Aorta (tissue), 5 donors: Measurements from ENCODE around the gene LYAR. TPM values are rescaled to one million over a fixed set of nuclear protein-coding genes. Genes with fewer than 3 reads are reported as not detected.
"Not testable (repeated sequence)": the region's sequence is repeated elsewhere in the genome, so short reads cannot be mapped to it uniquely, and the experiment has no call there.

Experiments used
- ATAC-seq: fragments of 200-7000 bp; cut with Tn5 transposase; one replicate; pipeline ENCODE4 v1.9.1; 2022; ENCODE audit warnings: moderate library complexity; ENCODE audit not compliant: low FRiP score
- DNase-seq, 2 donors: peaks; one replicate each; pipeline ENCODE4 v3.0.0-alpha.2; 2020
- H3K27ac ChIP-seq, 2 donors: one replicate each; pipeline ENCODE4 v1.5.1; 2013; ENCODE audit warnings: low read length in 2 of 2, mild to moderate bottlenecking in 2 of 2, moderate library complexity in 2 of 2, control low read depth in 1 of 2, inconsistent platforms in 1 of 2, low read depth in 1 of 2
- H3K27me3 ChIP-seq, 2 donors: one replicate each; pipeline ENCODE4 v1.6.1; 2013; ENCODE audit warnings: control low read depth in 1 of 2, low read length in 1 of 2, mild to moderate bottlenecking in 1 of 2, moderate library complexity in 1 of 2; ENCODE audit not compliant: insufficient read depth in 2 of 2, control insufficient read depth in 1 of 2
- H3K36me3 ChIP-seq, 2 donors: one replicate each; pipeline ENCODE4 v1.6.1; 2013; ENCODE audit warnings: control low read depth in 1 of 2, low read length in 1 of 2, mild to moderate bottlenecking in 1 of 2; ENCODE audit not compliant: insufficient read depth in 2 of 2, control insufficient read depth in 1 of 2
- H3K4me1 ChIP-seq, 2 donors: one replicate each; pipeline ENCODE4 v1.6.1; 2013; ENCODE audit warnings: low read length in 2 of 2, control low read depth in 1 of 2, mild to moderate bottlenecking in 1 of 2, moderate library complexity in 1 of 2; ENCODE audit not compliant: insufficient read depth in 2 of 2, control insufficient read depth in 1 of 2
- H3K4me3 ChIP-seq, 2 donors: one replicate each; pipeline ENCODE4 v1.5.1; 2013; ENCODE audit warnings: low read length in 2 of 2, control low read depth in 1 of 2, mild to moderate bottlenecking in 1 of 2
- H3K9me3 ChIP-seq: one replicate; pipeline ENCODE4 v1.6.1; 2013; ENCODE audit warnings: mild to moderate bottlenecking, low read length; ENCODE audit not compliant: control insufficient read depth
- WGBS, 2 donors: extraction: QIAGEN DNeasy Blood & Tissue Kit; methylation state at CpG; one replicate each; pipeline ENCODE4 v1.1.7; 2013; 5-methylcytosine and 5-hydroxymethylcytosine counted together
- intact Hi-C, 2 donors: fragments of 100-400 bp; cut with DNase I; formaldehyde crosslinking; loops; one replicate each; pipeline versions ENCODE4 v1.14.2 to v1.15.0; 2022
- polyA plus RNA-seq, 2 donors: library from polyadenylated mRNA; stranded (reverse); fragments of 200-250 nt; gene quantifications; one replicate each; pipeline ENCODE4 v1.2.3, GENCODE V29; 2013
- total RNA-seq, 2 donors: library from RNA; stranded (reverse); fragmentation: NEBNext Ultra II Directional; extraction: Animal tissue kit (Norgen Biotek cat#: 25700); gene quantifications; one replicate each; pipeline ENCODE4 v1.2.1, GENCODE V29; 2021
- donor health status: healthy with polysubstance abuse.
- donor health status: Bipolar disorder and iron deficiency.
- donor health status: DM: no; HTN: no; CAD: no.
- donor health status: DM: no; HTN: no; CAD: no.
- donor health status: DM: yes; HTN: yes; CAD: no.

LYAR gene
- total and polyA plus RNA-seq, 4 donors, result 9.6 to 14.8 (median 12.1) TPM

DNA sequence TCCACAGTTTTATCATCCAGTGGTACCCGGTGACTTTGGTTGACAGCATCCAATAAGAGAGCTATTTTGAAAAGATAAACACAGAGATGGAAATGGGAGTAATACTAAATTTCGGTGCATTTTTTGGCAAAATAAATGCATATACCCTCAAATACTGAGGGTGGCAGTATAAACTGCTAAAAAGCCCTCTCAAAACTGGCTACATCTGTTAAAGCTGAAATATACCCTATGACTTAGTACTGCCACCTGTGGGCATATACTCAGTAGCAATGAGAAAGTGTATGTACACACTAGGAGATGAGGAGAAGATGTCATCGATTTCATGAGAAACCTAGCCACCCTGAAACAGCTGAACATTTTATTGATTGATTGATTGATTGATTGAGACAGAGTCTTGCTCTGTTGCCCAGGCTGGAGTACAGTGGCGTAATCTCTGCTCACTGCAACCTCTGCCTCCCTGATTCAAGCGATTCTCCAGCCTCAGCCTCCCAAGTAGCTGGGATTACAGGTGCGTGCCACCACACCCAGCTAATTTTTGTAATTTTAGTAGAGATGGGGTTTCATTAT lies 29.7 kb downstream of the LYAR start:
- Histone ChIP-seq H3K9me3 (no peaks in the 10 kb centered on the region), H3K4me1 (no peaks in the 10 kb centered on the region), H3K36me3 (no peaks in the 10 kb centered on the region), H3K27me3 (no peaks in the 10 kb centered on the region), H3K4me3 (no peak overlapping the region), H3K27ac (no peak overlapping the region)
- intact Hi-C loops, result no loop called here
- DNase-seq (no peak), ATAC-seq (no peak)
- WGBS, 2 donors, result 60 to 62% methylated on average over 6 of the region's 6 CpGs

GRCh38 chr4:4259484-4260100 lies 30.4 kb downstream of the LYAR start:
- H3K4me1 ChIP-seq, result no peaks in the 10 kb centered on the region
- DNase-seq, result no peak
- H3K36me3 ChIP-seq, result no peaks in the 10 kb centered on the region
- H3K27ac ChIP-seq, result no peak overlapping the region
- intact Hi-C loops, result no loop called here
- no peak for ATAC-seq
- no peaks in the 10 kb centered on the region for H3K9me3 ChIP-seq
- H3K4me3 ChIP-seq, result no peak overlapping the region
- H3K27me3 ChIP-seq, result no peaks in the 10 kb centered on the region
- WGBS, 2 donors, result 31 to 34% methylated on average over 9 of the region's 9 CpGs

- DNase-seq, ATAC-seq, H3K4me1 ChIP-seq, intact Hi-C loops, H3K9me3 ChIP-seq, H3K4me3 ChIP-seq, H3K27me3 ChIP-seq, H3K27ac ChIP-seq, H3K36me3 ChIP-seq: not testable (repeated sequence)
- WGBS, 2 donors, result 81 to 90% methylated on average over 3 of the region's 3 CpGs
Observed at GRCh38 chr4:4257705-4258104, 32.2 kb downstream of the LYAR start.

DNA sequence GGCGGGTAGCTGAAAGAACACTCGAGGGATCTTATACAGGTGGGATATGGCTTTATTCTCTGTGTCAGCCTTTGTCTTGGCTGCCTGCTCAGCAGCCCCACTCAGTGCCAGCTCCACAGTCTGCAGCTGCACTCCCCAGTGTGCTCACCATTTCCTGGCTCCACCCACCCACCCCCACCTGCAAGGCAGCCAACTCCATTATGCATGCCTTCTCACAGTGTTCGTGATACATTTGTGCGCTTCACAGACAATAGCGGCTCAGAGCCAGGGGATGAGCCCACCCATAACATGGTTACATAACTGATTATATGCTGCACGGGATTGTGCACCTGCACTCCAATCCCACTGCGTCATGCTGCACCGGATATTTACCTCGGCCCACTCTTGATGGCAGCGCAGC lies 33.2 kb downstream of the LYAR start:
- ATAC-seq (no peak), DNase-seq (no peak)
- WGBS, 2 donors, result 73% methylated on average over 10 of the region's 10 CpGs
- intact Hi-C loops, result no loop called here
- Histone ChIP-seq H3K27ac (no peak overlapping the region), H3K27me3 (no peaks in the 10 kb centered on the region), H3K9me3 (no peaks in the 10 kb centered on the region), H3K4me1 (no peaks in the 10 kb centered on the region), H3K36me3 (no peaks in the 10 kb centered on the region), H3K4me3 (no peak overlapping the region)

GRCh38 chr4:4254666-4255065 lies 35.3 kb downstream of the LYAR start:
- H3K9me3 ChIP-seq, result no peaks in the 10 kb centered on the region
- H3K27me3 ChIP-seq, result no peaks in the 10 kb centered on the region
- H3K4me1 ChIP-seq, result no peaks in the 10 kb centered on the region
- no peak overlapping the region for H3K27ac ChIP-seq
- WGBS, 2 donors, result 58 to 66% methylated on average over 6 of the region's 6 CpGs
- DNase-seq (no peak), ATAC-seq (no peak)
- intact Hi-C loops, result loop anchor here in 1 of 2 donors (5.0 kb wide), 1 partner anchor 83 kb away; no protein-coding TSS in a partner anchor
- H3K36me3 ChIP-seq, result no peaks in the 10 kb centered on the region
- no peak overlapping the region for H3K4me3 ChIP-seq

- DNase-seq (no peak), ATAC-seq (no peak)
- H3K4me1 ChIP-seq, result no peaks in the 10 kb centered on the region
- WGBS, 2 donors, result 80 to 83% methylated on average over 11 of the region's 11 CpGs
- no peaks in the 10 kb centered on the region for H3K27me3 ChIP-seq
- no peak overlapping the region for H3K4me3 ChIP-seq
- intact Hi-C loops, result loop anchor here in 1 of 2 donors (5.0 kb wide), 1 partner anchor 83 kb away; no protein-coding TSS in a partner anchor
- no peaks in the 10 kb centered on the region for H3K9me3 ChIP-seq
- no peak overlapping the region for H3K27ac ChIP-seq
- H3K36me3 ChIP-seq, result no peaks in the 10 kb centered on the region
Observed at GRCh38 chr4:4254199-4254598, 35.8 kb downstream of the LYAR start.

DNA sequence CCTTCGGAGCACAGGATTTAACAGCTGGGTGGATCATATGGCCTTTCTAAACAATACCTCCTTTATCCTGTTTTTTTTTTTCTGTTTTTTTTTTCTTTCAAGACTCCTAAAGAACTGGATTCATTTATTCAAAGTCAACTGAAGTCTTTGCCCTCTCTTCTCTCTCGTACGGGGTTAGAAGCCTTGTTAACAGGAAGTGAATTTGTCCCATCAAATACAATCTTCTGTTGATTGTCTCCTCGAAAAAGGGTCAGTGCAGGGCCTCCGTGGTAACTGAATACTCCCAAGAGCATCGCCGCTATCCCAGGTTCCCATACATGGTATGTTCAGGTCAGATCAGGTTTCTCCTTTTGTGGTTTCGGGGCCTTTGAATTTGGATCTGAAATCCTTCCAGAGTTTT lies 40.1 kb downstream of the LYAR start:
- peaks cover 0 to 4% of the 10 kb centered on the region in 2 donors for H3K36me3 ChIP-seq
- intact Hi-C loops, result loop anchor here in 1 of 2 donors (5.0 kb wide), 2 partner anchors 87 to 292 kb away; partner anchors contain the start of gene STX18
- WGBS, 2 donors, result 81 to 82% methylated on average over 8 of the region's 8 CpGs
- no peaks in the 10 kb centered on the region for H3K9me3 ChIP-seq
- no peak overlapping the region for H3K4me3 ChIP-seq
- DNase-seq, result no peak
- H3K27me3 ChIP-seq, result no peaks in the 10 kb centered on the region
- no peak for ATAC-seq
- H3K4me1 ChIP-seq, result no peaks in the 10 kb centered on the region
- H3K27ac ChIP-seq, result no peak overlapping the region

- H3K4me3 ChIP-seq, H3K27me3 ChIP-seq, H3K36me3 ChIP-seq, H3K27ac ChIP-seq, ATAC-seq, H3K9me3 ChIP-seq, H3K4me1 ChIP-seq, DNase-seq: not testable (repeated sequence)
- 93 to 95% methylated on average over 15 of the region's 15 CpGs for WGBS, 2 donors
- intact Hi-C loops, result loop anchor here in 1 of 2 donors (5.0 kb wide), 1 partner anchor 293 kb away; the partner anchor contains the start of gene STX18
Observed at GRCh38 chr4:4249342-4249741, 40.6 kb downstream of the LYAR start.

GRCh38 chr4:4248885-4249203 lies 41.1 kb downstream of the LYAR start:
- peak overlapping the region; percentile 69 to 72 for H3K4me3 ChIP-seq
- no peak for ATAC-seq
- intact Hi-C loops, result loop anchor here in 1 of 2 donors (1.0 to 5.0 kb wide), 2 partner anchors 41 to 293 kb away; partner anchors contain the start of genes LYAR, STX18 and ZBTB49

More at GRCh38 chr4:4248885-4249203, 41.1 kb downstream of the LYAR start:
- Histone ChIP-seq H3K27me3 (no peaks in the 10 kb centered on the region), H3K9me3 (no peaks in the 10 kb centered on the region), H3K27ac (peak overlapping the region; percentile 76 to 96), H3K36me3 (peaks cover 0 to 4% of the 10 kb centered on the region in 2 donors), H3K4me1 (no peaks in the 10 kb centered on the region)
- 9 to 14% methylated on average over 10 of the region's 10 CpGs for WGBS, 2 donors
- DNase-seq, result no peak
